GM23248 (cell line): Measurements from ENCODE around the gene EMC10. TPM values are rescaled to one million over a fixed set of nuclear protein-coding genes. Genes with fewer than 3 reads are reported as not detected.
"Not testable (repeated sequence)": the region's sequence is repeated elsewhere in the genome, so short reads cannot be mapped to it uniquely, and the experiment has no call there.

ENCODE experiments used
- DNase-seq: peaks from one replicate; pipeline ENCODE4 v3.0.0-alpha.2; 2015
- H2AFZ ChIP-seq: fragments of 200-600 bp; sonication (generic); 2 replicates; pipeline ENCODE4 v1.6.1; 2016; ENCODE audit warnings: antibody characterized with exemption
- H3F3A ChIP-seq: fragments of 200-600 bp; sonication (generic); 2 replicates; pipeline ENCODE4 v1.6.1; 2016; ENCODE audit warnings: mild to moderate bottlenecking, antibody characterized with exemption, mixed run types; ENCODE audit not compliant: insufficient read depth
- H3K27ac ChIP-seq: fragments of 200-600 bp; sonication (generic); 2 replicates; pipeline ENCODE4 v1.5.1; 2016; ENCODE audit warnings: mild to moderate bottlenecking
- H3K27me3 ChIP-seq: fragments of 200-600 bp; sonication (generic); replicated peaks from 2 replicates; pipeline ENCODE4 v1.6.1; 2016; ENCODE audit warnings: mild to moderate bottlenecking; ENCODE audit not compliant: insufficient read depth
- H3K36me3 ChIP-seq: fragments of 200-600 bp; sonication (generic); 2 replicates; pipeline ENCODE4 v1.6.1; 2016; ENCODE audit warnings: low read depth, mild to moderate bottlenecking
- H3K4me1 ChIP-seq: fragments of 200-600 bp; sonication (generic); 2 replicates; pipeline ENCODE4 v1.6.1; 2016; ENCODE audit warnings: mild to moderate bottlenecking; ENCODE audit not compliant: insufficient read depth
- H3K4me2 ChIP-seq: fragments of 200-600 bp; sonication (generic); one replicate; pipeline ENCODE4 v1.6.1; 2016; ENCODE audit warnings: mild to moderate bottlenecking; ENCODE audit not compliant: unreplicated experiment
- H3K4me3 ChIP-seq: fragments of 200-600 bp; sonication (generic); 2 replicates; pipeline ENCODE4 v1.5.1; 2016; ENCODE audit warnings: mild to moderate bottlenecking
- H3K79me2 ChIP-seq: fragments of 200-600 bp; sonication (generic); 2 replicates; pipeline ENCODE4 v1.6.1; 2016; ENCODE audit warnings: mild to moderate bottlenecking; ENCODE audit not compliant: insufficient read depth
- H3K9ac ChIP-seq: fragments of 200-600 bp; sonication (generic); 2 replicates; pipeline ENCODE4 v1.6.1; 2016; ENCODE audit warnings: mild to moderate bottlenecking
- H3K9me2 ChIP-seq: fragments of 200-600 bp; sonication (generic); 2 replicates; pipeline ENCODE4 v1.6.1; 2016; ENCODE audit warnings: mixed run types, mild to moderate bottlenecking, moderate library complexity; ENCODE audit not compliant: insufficient read depth
- H3K9me3 ChIP-seq: fragments of 200-600 bp; sonication (generic); one replicate; pipeline ENCODE4 v1.6.1; 2017; ENCODE audit warnings: low read depth
- H4K20me1 ChIP-seq: fragments of 200-600 bp; sonication (generic); 2 replicates; pipeline ENCODE4 v1.6.0; 2016; ENCODE audit not compliant: insufficient read depth
- EZH2 ChIP-seq: fragments of 200-600 bp; sonication (generic); IDR thresholded peaks from 2 replicates; pipeline ENCODE4 v1.6.1; 2018; ENCODE audit warnings: antibody characterized with exemption, mild to moderate bottlenecking; ENCODE audit not compliant: insufficient read depth, poor library complexity, severe bottlenecking
- EZH2phosphoT487 ChIP-seq: fragments of 200-600 bp; sonication (generic); IDR thresholded peaks from 2 replicates; pipeline ENCODE4 v1.6.1; 2018; ENCODE audit warnings: antibody characterized with exemption, moderate library complexity, mild to moderate bottlenecking, low read depth; ENCODE audit not compliant: insufficient read depth
- WGBS, 2 experiments: methylation state at CpG; one replicate each; pipeline ENCODE4 v1.1.6; 2015 to 2017; ENCODE audit warnings: low lambda C conversion rate in 2 of 2, low coverage in 1 of 2; ENCODE audit errors: missing lambda C conversion rate in 2 of 2; 5-methylcytosine and 5-hydroxymethylcytosine counted together
- in situ Hi-C: fragments of 300-500 bp; cut with MboI; formaldehyde crosslinking; loops from 2 replicates; pipeline ENCODE4 v1.15.0; 2020
- polyA plus RNA-seq: library from polyadenylated mRNA; unstranded; fragments of >200 nt; fragmentation: Nextera tagmentation; extraction: Ambion mirVana; gene quantifications from 2 replicates; pipeline ENCODE4 v1.2.1, GENCODE V29; 2016
- total RNA-seq: library from RNA; depleted of rRNA; stranded (reverse); fragments of >200 nt; shearing (Covaris generic); gene quantifications from 2 replicates; pipeline ENCODE4 v1.2.3, GENCODE V29; 2014

EMC10 gene
- total and polyA plus RNA-seq, 2 experiments from 2014 or later: 7.2 to 96.6 TPM

DNA sequence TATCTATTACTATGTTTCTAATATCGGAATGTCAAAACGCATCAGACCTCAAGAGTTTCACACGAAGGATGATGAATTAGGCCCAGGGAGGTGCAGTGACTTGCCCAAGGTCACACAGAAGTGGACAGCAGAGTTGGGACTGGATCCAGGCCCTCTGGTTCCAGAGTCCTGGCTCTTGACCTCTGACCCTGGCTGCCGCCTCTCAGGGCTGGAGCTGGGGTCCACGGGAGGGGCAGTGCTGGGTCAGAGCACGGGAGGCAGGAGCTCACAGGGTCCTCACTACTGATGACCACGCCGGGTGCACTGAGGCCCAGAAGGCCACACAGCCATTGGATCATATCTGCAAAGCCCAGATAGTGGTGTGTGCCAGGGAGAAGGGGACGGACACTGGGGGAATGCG lies 46.6 kb downstream of the EMC10 start:
- H3K79me2 ChIP-seq: no peaks in the 10 kb centered on the region
- DNase-seq: no peak
- no peak overlapping the region for H3K9ac ChIP-seq
- TF ChIP-seq EZH2 (no peak), EZH2phosphoT487 (no peak)
- no peaks in the 10 kb centered on the region for H3K36me3 ChIP-seq
- H3F3A ChIP-seq: no peaks in the 10 kb centered on the region
- no peak overlapping the region for H3K4me3 ChIP-seq
- no peaks in the 10 kb centered on the region for H3K9me3 ChIP-seq
- no peaks in the 10 kb centered on the region for H4K20me1 ChIP-seq
- no peak overlapping the region for H3K4me2 ChIP-seq
- H3K27ac ChIP-seq: no peak overlapping the region
- in situ Hi-C loops: no loop called here
- no peaks in the 10 kb centered on the region for H3K9me2 ChIP-seq
- no peaks in the 10 kb centered on the region for H3K27me3 ChIP-seq
- H3K4me1 ChIP-seq: no peaks in the 10 kb centered on the region
- 55 to 60% methylated on average over 10 of the region's 10 CpGs for WGBS, 2 experiments
- no peak overlapping the region for H2AFZ ChIP-seq

GRCh38 chr19:50528052-50528451 lies 51.7 kb downstream of the EMC10 start:
- DNase-seq, in situ Hi-C loops, H3K9me3 ChIP-seq, H3K27me3 ChIP-seq, H3K9me2 ChIP-seq, H3K9ac ChIP-seq, H3K4me2 ChIP-seq, H3K4me1 ChIP-seq, H3K4me3 ChIP-seq, H3F3A ChIP-seq, H4K20me1 ChIP-seq, H2AFZ ChIP-seq, H3K36me3 ChIP-seq, H3K79me2 ChIP-seq, H3K27ac ChIP-seq: not testable (repeated sequence)
- 69 to 72% methylated on average over 3 of the region's 3 CpGs for WGBS, 2 experiments

- TF ChIP-seq EZH2 (no peak), EZH2phosphoT487 (no peak)
- H3K27me3 ChIP-seq: no peaks in the 10 kb centered on the region
- WGBS, 2 experiments: 47 to 56% methylated on average over 12 to 14 of the region's 14 CpGs
- no peaks in the 10 kb centered on the region for H4K20me1 ChIP-seq
- H3K9me2 ChIP-seq: no peaks in the 10 kb centered on the region
- in situ Hi-C loops: no loop called here
- H3K4me1 ChIP-seq: no peaks in the 10 kb centered on the region
- H3F3A ChIP-seq: no peaks in the 10 kb centered on the region
- H3K9ac ChIP-seq: no peak overlapping the region
- no peaks in the 10 kb centered on the region for H3K9me3 ChIP-seq
- no peaks in the 10 kb centered on the region for H3K79me2 ChIP-seq
- H3K36me3 ChIP-seq: no peaks in the 10 kb centered on the region
- H3K4me2 ChIP-seq: no peak overlapping the region
- no peak overlapping the region for H2AFZ ChIP-seq
- H3K27ac ChIP-seq: no peak overlapping the region
- DNase-seq: no peak
- no peak overlapping the region for H3K4me3 ChIP-seq
These were observed 54.9 kb downstream of the EMC10 start for GRCh38 chr19:50531171-50531612.

- TF ChIP-seq EZH2 (no peak), EZH2phosphoT487 (no peak)
- Histone ChIP-seq H4K20me1 (no peaks in the 10 kb centered on the region), H3K9me3 (no peaks in the 10 kb centered on the region), H3K36me3 (no peaks in the 10 kb centered on the region), H3F3A (no peaks in the 10 kb centered on the region), H2AFZ (no peak overlapping the region), H3K9ac (no peak overlapping the region), H3K9me2 (no peaks in the 10 kb centered on the region), H3K4me1 (no peaks in the 10 kb centered on the region), H3K4me2 (no peak overlapping the region), H3K4me3 (no peak overlapping the region), H3K79me2 (no peaks in the 10 kb centered on the region), H3K27me3 (no peaks in the 10 kb centered on the region), H3K27ac (no peak overlapping the region)
- DNase-seq: no peak
- 14 to 18% methylated on average over 4 of the region's 4 CpGs for WGBS, 2 experiments
- in situ Hi-C loops: no loop called here
These were observed 56.6 kb downstream of the EMC10 start for GRCh38 chr19:50532952-50533351.

- no peak overlapping the region for H2AFZ ChIP-seq
- H3K27me3 ChIP-seq: no peaks in the 10 kb centered on the region
- H4K20me1 ChIP-seq: no peaks in the 10 kb centered on the region
- H3K4me3 ChIP-seq: no peak overlapping the region
- no peak overlapping the region for H3K9ac ChIP-seq
- no peaks in the 10 kb centered on the region for H3K9me2 ChIP-seq
- H3K36me3 ChIP-seq: no peaks in the 10 kb centered on the region
- H3K27ac ChIP-seq: no peak overlapping the region
- H3K79me2 ChIP-seq: no peaks in the 10 kb centered on the region
- in situ Hi-C loops: no loop called here
- TF ChIP-seq EZH2phosphoT487: no peak
- no peak for TF ChIP-seq EZH2
- H3K4me2 ChIP-seq: no peak overlapping the region
- DNase-seq: no peak
- 68 to 77% methylated on average over 3 of the region's 3 CpGs for WGBS, 2 experiments
- no peaks in the 10 kb centered on the region for H3F3A ChIP-seq
- no peaks in the 10 kb centered on the region for H3K4me1 ChIP-seq
- no peaks in the 10 kb centered on the region for H3K9me3 ChIP-seq
These were observed 58.2 kb downstream of the EMC10 start for GRCh38 chr19:50534478-50534877.
